DND-41 (cell line): ENCODE measurements around the gene RGS6.

Experiments
- EZH2 ChIP-seq: IDR thresholded peaks from 3 replicates; pipeline ENCODE4 v1.6.1; 2012; ENCODE audit warnings: borderline replicate concordance, low read depth, mild to moderate bottlenecking, moderate library complexity, low read length, inconsistent platforms; ENCODE audit not compliant: severe bottlenecking
- TF ChIP-seq, protein P1 (sequence below): IDR thresholded peaks from 2 replicates; pipeline ENCODE4 v1.5.1; 2012; ENCODE audit warnings: borderline replicate concordance, low read length, moderate library complexity, mild to moderate bottlenecking; ENCODE audit not compliant: poor library complexity, severe bottlenecking; ENCODE audit errors: extremely low read depth

DNA sequence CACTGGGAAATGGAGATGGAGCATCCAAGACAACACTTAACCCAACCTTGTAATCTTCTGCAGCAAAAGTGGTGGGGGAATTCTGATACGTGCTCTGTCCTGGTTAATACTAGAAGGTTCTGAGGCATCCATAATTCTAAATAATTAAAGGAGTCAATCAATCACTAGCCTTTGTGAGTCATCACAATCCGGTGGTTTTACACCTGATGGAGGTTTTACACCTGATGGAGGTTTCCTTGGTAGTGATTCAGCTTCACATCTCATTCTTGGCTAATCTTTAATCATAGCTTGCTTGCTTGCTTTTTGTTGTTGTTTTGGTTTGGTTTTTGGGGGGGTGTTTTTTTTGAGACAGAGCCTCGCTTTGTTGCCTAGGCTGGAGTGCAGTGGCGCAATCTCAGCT, 618.3 kb downstream of the RGS6 start:
- TF ChIP-seq, protein P1, sequence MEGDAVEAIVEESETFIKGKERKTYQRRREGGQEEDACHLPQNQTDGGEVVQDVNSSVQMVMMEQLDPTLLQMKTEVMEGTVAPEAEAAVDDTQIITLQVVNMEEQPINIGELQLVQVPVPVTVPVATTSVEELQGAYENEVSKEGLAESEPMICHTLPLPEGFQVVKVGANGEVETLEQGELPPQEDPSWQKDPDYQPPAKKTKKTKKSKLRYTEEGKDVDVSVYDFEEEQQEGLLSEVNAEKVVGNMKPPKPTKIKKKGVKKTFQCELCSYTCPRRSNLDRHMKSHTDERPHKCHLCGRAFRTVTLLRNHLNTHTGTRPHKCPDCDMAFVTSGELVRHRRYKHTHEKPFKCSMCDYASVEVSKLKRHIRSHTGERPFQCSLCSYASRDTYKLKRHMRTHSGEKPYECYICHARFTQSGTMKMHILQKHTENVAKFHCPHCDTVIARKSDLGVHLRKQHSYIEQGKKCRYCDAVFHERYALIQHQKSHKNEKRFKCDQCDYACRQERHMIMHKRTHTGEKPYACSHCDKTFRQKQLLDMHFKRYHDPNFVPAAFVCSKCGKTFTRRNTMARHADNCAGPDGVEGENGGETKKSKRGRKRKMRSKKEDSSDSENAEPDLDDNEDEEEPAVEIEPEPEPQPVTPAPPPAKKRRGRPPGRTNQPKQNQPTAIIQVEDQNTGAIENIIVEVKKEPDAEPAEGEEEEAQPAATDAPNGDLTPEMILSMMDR = no peak
- no peak for TF ChIP-seq EZH2
